ENCODE results near the gene CTNNA3. TPM values are rescaled to one million over a fixed set of nuclear protein-coding genes. Genes with fewer than 3 reads are reported as not detected.

CTNNA3 gene
- total and polyA plus RNA-seq, 2 donors from 2014 or later = 0.45 to 0.72 TPM

DNA sequence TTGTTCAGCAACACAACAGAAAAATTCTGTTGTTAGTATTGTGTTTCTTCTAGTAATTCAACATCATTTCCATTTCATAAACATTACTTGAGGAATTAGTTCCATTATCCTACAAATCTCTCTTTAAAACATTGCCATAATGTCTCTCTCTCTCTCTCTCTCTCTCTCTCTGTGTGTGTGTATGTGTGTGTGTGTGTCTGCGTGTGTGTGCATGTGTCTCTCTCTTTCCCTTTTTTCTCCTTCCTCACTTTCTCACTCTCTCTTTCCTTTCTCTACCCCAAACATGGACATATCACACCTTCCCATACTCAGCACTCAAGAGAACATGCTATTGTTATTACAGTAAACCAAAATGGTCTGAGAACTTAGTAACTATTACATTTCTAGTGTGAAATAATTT lies 753.6 kb downstream of the CTNNA3 start:
- no peaks in the 10 kb centered on the region for H3K36me3 ChIP-seq (ENCODE audit: control insufficient read depth in 2 of 3, insufficient read depth in 3 of 3, low read length in 3 of 3)
- H3K9me3 ChIP-seq (ENCODE audit: control insufficient read depth in 2 of 3, insufficient read depth in 1 of 3, low read length in 3 of 3) = no peaks in the 10 kb centered on the region
- FAIRE-seq = no peak
- H3K4me1 ChIP-seq (ENCODE audit: control insufficient read depth in 2 of 3, insufficient read depth in 2 of 3, low read depth in 1 of 3, low read length in 3 of 3) = no peaks in the 10 kb centered on the region
- TF ChIP-seq CTCF (IDR thresholded peaks at IDR 0.05; ENCODE audit: borderline replicate concordance, extremely low read depth, insufficient read depth) = no peak
- H3K9ac ChIP-seq (ENCODE audit: low read length in 3 of 3) = no peak overlapping the region
- intact Hi-C loops (cut with DNase I) = no loop called here
- H3K27ac ChIP-seq (ENCODE audit: low read depth in 2 of 2, low read length in 2 of 2) = no peak overlapping the region
- no peak overlapping the region for H3K4me3 ChIP-seq (ENCODE audit: low read length in 3 of 3)
- DNase-seq = no peak
- no peaks in the 10 kb centered on the region for H3K27me3 ChIP-seq (ENCODE audit: control insufficient read depth, insufficient read depth, low read length)

GRCh38 chr10:66941491-66941890 lies 754.5 kb downstream of the CTNNA3 start:
- intact Hi-C loops (cut with DNase I) = no loop called here
- FAIRE-seq = no peak
- DNase-seq = peak in 3 of 5 donors; percentile 31 to 56 (median 44)

DNA sequence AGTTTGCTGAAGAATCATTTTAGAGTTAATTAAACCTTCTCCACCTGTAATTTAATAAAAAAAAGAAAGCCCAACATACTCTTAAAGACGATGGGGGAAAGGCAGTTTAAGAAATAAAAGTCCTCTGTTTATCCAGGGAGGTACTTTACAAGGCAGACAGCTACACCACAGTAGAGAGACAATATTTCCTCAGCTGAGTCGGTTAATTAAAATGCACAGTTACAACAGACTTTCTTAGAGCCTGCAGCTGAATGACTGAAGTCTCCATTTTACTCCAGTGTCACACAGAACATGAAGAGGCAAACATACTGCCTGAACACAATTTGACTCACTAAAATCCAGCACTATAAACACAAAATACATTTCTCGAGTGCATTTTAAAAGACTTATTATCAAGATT lies 755.0 kb downstream of the CTNNA3 start:
- no peak for TF ChIP-seq CTCF (IDR thresholded peaks at IDR 0.05; ENCODE audit: borderline replicate concordance, extremely low read depth, insufficient read depth)
- Histone ChIP-seq H3K9me3 (ENCODE audit: control insufficient read depth in 2 of 3, insufficient read depth in 1 of 3, low read length in 3 of 3) (no peaks in the 10 kb centered on the region), H3K9ac (ENCODE audit: low read length in 3 of 3) (no peak overlapping the region), H3K27ac (ENCODE audit: low read depth in 2 of 2, low read length in 2 of 2) (no peak overlapping the region), H3K36me3 (ENCODE audit: control insufficient read depth in 2 of 3, insufficient read depth in 3 of 3, low read length in 3 of 3) (no peaks in the 10 kb centered on the region), H3K4me1 (ENCODE audit: control insufficient read depth in 2 of 3, insufficient read depth in 2 of 3, low read depth in 1 of 3, low read length in 3 of 3) (no peaks in the 10 kb centered on the region), H3K27me3 (ENCODE audit: control insufficient read depth, insufficient read depth, low read length) (no peaks in the 10 kb centered on the region), H3K4me3 (ENCODE audit: low read length in 3 of 3) (no peak overlapping the region)
- no peak for FAIRE-seq
- DNase-seq = peak in 2 of 5 donors; percentile 49 to 56
- intact Hi-C loops (cut with DNase I) = no loop called here

More at GRCh38 chr10:66941491-66941890, 754.5 kb downstream of the CTNNA3 start:
- no peaks in the 10 kb centered on the region for H3K36me3 ChIP-seq (ENCODE audit: control insufficient read depth in 2 of 3, insufficient read depth in 3 of 3, low read length in 3 of 3)
- H3K27me3 ChIP-seq (ENCODE audit: control insufficient read depth, insufficient read depth, low read length) = no peaks in the 10 kb centered on the region
- H3K4me3 ChIP-seq (ENCODE audit: low read length in 3 of 3) = no peak overlapping the region
- H3K9me3 ChIP-seq (ENCODE audit: control insufficient read depth in 2 of 3, insufficient read depth in 1 of 3, low read length in 3 of 3) = no peaks in the 10 kb centered on the region
- H3K9ac ChIP-seq (ENCODE audit: low read length in 3 of 3) = no peak overlapping the region
- H3K4me1 ChIP-seq (ENCODE audit: control insufficient read depth in 2 of 3, insufficient read depth in 2 of 3, low read depth in 1 of 3, low read length in 3 of 3) = no peaks in the 10 kb centered on the region
- H3K27ac ChIP-seq (ENCODE audit: low read depth in 2 of 2, low read length in 2 of 2) = no peak overlapping the region
- no peak for TF ChIP-seq CTCF (IDR thresholded peaks at IDR 0.05; ENCODE audit: borderline replicate concordance, extremely low read depth, insufficient read depth)

DNA sequence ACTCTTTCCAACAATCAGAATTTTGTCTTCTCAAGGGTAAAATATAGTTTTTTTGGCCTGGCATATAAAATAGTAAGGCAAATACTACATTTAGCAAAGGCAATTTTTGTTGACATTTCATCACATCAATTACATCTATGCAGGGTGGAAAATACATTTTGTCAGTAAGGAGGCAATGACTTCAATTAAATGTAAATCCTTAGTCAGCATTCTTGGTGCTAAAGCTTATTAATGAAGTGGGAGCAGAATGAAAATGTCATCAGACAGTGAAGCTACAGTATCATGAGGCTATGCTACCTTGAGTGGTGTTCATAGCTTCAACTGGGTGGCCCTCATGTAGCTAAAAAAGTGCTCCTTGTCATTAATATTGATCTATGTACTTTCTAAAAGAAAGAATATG lies 761.3 kb downstream of the CTNNA3 start:
- Histone ChIP-seq H3K4me3 (ENCODE audit: low read length in 3 of 3) (no peak overlapping the region), H3K9ac (ENCODE audit: low read length in 3 of 3) (no peak overlapping the region), H3K9me3 (ENCODE audit: control insufficient read depth in 2 of 3, insufficient read depth in 1 of 3, low read length in 3 of 3) (no peaks in the 10 kb centered on the region), H3K36me3 (ENCODE audit: control insufficient read depth in 2 of 3, insufficient read depth in 3 of 3, low read length in 3 of 3) (no peaks in the 10 kb centered on the region), H3K27ac (ENCODE audit: low read depth in 2 of 2, low read length in 2 of 2) (no peak overlapping the region), H3K4me1 (ENCODE audit: control insufficient read depth in 2 of 3, insufficient read depth in 2 of 3, low read depth in 1 of 3, low read length in 3 of 3) (no peaks in the 10 kb centered on the region), H3K27me3 (ENCODE audit: control insufficient read depth, insufficient read depth, low read length) (no peaks in the 10 kb centered on the region)
- no peak for DNase-seq
- intact Hi-C loops (cut with DNase I) = no loop called here
- TF ChIP-seq CTCF (IDR thresholded peaks at IDR 0.05; ENCODE audit: borderline replicate concordance, extremely low read depth, insufficient read depth) = no peak
- FAIRE-seq = no peak

All from kidney (tissue), 14 donors.